WTC11 (cell line): ENCODE results near the gene TMEM59L. TPM values are rescaled to one million over a fixed set of nuclear protein-coding genes. Genes with fewer than 3 reads are reported as not detected.

Experiments used
- ATAC-seq: fragments of 200-7000 bp; cut with Tn5 transposase; 2 replicates; pipeline ENCODE4 v1.10.0; 2021; ENCODE audit warnings: mild to moderate bottlenecking, moderate library complexity
- CTCF ChIA-PET: fragments of 300-600 bp; sonication (Branson Sonifier 250); formaldehyde crosslinking; loops from one replicate; lab custom pipeline; 2021; ENCODE audit warnings: antibody characterized with exemption; lab: Charles Lee
- POLR2A ChIA-PET: fragments of 350-600 bp; sonication (Branson Sonifier 250); formaldehyde crosslinking; loops from one replicate; lab custom pipeline; 2021; ENCODE audit warnings: antibody characterized with exemption; lab: Charles Lee
- DNase-seq: peaks from one replicate; pipeline ENCODE4 v3.0.0; 2021; ENCODE audit warnings: low spot score
- H3K27ac Mint-ChIP-seq: 2 replicates; pipeline ENCODE4 v1.8.0; 2021; ENCODE audit warnings: mixed read lengths
- H3K27me3 Mint-ChIP-seq: 2 replicates; pipeline ENCODE4 v1.8.0; 2021; ENCODE audit warnings: low read depth, mild to moderate bottlenecking, moderate library complexity, mixed read lengths
- H3K36me3 Mint-ChIP-seq: 2 replicates; pipeline ENCODE4 v1.8.0; 2021; ENCODE audit warnings: mixed read lengths
- H3K4me1 Mint-ChIP-seq: 2 replicates; pipeline ENCODE4 v1.8.0; 2022; ENCODE audit warnings: mixed read lengths
- H3K4me3 Mint-ChIP-seq: 2 replicates; pipeline ENCODE4 v1.8.0; 2021; ENCODE audit warnings: mild to moderate bottlenecking, moderate library complexity, mixed read lengths
- H3K9me3 Mint-ChIP-seq: 2 replicates; pipeline ENCODE4 v1.8.0; 2021; ENCODE audit warnings: mixed read lengths
- CBFB ChIP-seq: sonication (generic); formaldehyde crosslinking; IDR thresholded peaks from 2 replicates; pipeline ENCODE4 v1.8.1; 2022; ENCODE audit warnings: mild to moderate bottlenecking, low read depth, missing genetic modification reagents
- CTCF ChIP-seq: fragments of 200-600 bp; IDR thresholded peaks from 2 replicates; pipeline ENCODE4 v1.8.0; 2022; ENCODE audit warnings: antibody characterized with exemption
- ELF4 ChIP-seq: sonication (generic); formaldehyde crosslinking; IDR thresholded peaks from 2 replicates; pipeline ENCODE4 v1.8.1; 2022; ENCODE audit warnings: low read depth, mild to moderate bottlenecking, moderate library complexity, missing genetic modification reagents
- ETV6 ChIP-seq: sonication (generic); formaldehyde crosslinking; IDR thresholded peaks from 2 replicates; pipeline ENCODE4 v1.8.1; 2022; ENCODE audit warnings: mild to moderate bottlenecking, missing genetic modification reagents
- IRF1 ChIP-seq: sonication (generic); formaldehyde crosslinking; IDR thresholded peaks from 2 replicates; pipeline ENCODE4 v1.8.0; 2023; ENCODE audit warnings: missing genetic modification reagents
- MAX ChIP-seq: sonication (generic); formaldehyde crosslinking; IDR thresholded peaks from 2 replicates; pipeline ENCODE4 v1.8.0; 2022; ENCODE audit warnings: mild to moderate bottlenecking, missing genetic modification reagents
- NFATC4 ChIP-seq: fragments of 250-450 bp; sonication (Bioruptor Pico); IDR thresholded peaks from 2 replicates; pipeline ENCODE4 v1.9.0; 2021; ENCODE audit warnings: mild to moderate bottlenecking
- NFE2L1 ChIP-seq: sonication (generic); formaldehyde crosslinking; IDR thresholded peaks from 2 replicates; pipeline ENCODE4 v1.8.1; 2023; ENCODE audit warnings: missing genetic modification reagents
- PRRX2 ChIP-seq: fragments of 250-450 bp; sonication (Bioruptor Pico); IDR thresholded peaks from 2 replicates; pipeline ENCODE4 v1.8.0; 2021; ENCODE audit warnings: mild to moderate bottlenecking
- RORB ChIP-seq: fragments of 250-450 bp; sonication (Bioruptor Pico); IDR thresholded peaks from 2 replicates; pipeline ENCODE4 v1.9.0; 2021; ENCODE audit warnings: mild to moderate bottlenecking
- SMAD4 ChIP-seq: sonication (generic); formaldehyde crosslinking; IDR thresholded peaks from 2 replicates; pipeline ENCODE4 v1.8.0; 2022; ENCODE audit warnings: mild to moderate bottlenecking, missing genetic modification reagents
- TP53 ChIP-seq: sonication (generic); formaldehyde crosslinking; IDR thresholded peaks from 2 replicates; pipeline ENCODE4 v1.8.1; 2023; ENCODE audit warnings: mild to moderate bottlenecking, missing genetic modification reagents
- ZNF219 ChIP-seq: sonication (generic); formaldehyde crosslinking; IDR thresholded peaks from 2 replicates; pipeline ENCODE4 v1.8.0; 2023; ENCODE audit warnings: missing genetic modification reagents, mild to moderate bottlenecking, borderline replicate concordance
- ZNF317 ChIP-seq: sonication (generic); formaldehyde crosslinking; IDR thresholded peaks from 2 replicates; pipeline ENCODE4 v1.8.1; 2023; ENCODE audit warnings: low read depth, mild to moderate bottlenecking, moderate library complexity, missing genetic modification reagents, borderline replicate concordance
- total RNA-seq: library from RNA; stranded (reverse); gene quantifications from 3 replicates; pipeline ENCODE4 v1.2.3, GENCODE V29; 2021
- TF ChIP-seq, protein P1 (sequence below): sonication (generic); formaldehyde crosslinking; conservative IDR thresholded peaks from 2 replicates; pipeline ENCODE4 v1.8.1; 2023; ENCODE audit warnings: mild to moderate bottlenecking, low read depth, missing genetic modification reagents, moderate library complexity
- TF ChIP-seq, protein P2 (sequence below): sonication (generic); formaldehyde crosslinking; IDR thresholded peaks from 2 replicates; pipeline ENCODE4 v1.8.1; 2023; ENCODE audit warnings: mild to moderate bottlenecking, missing genetic modification reagents
- TF ChIP-seq, protein P3 (sequence below): fragments of 250-450 bp; sonication (Bioruptor Pico); IDR thresholded peaks from 2 replicates; pipeline ENCODE4 v2.1.2; 2022; ENCODE audit warnings: mild to moderate bottlenecking, moderate library complexity
- TF ChIP-seq, protein P4 (sequence below): sonication (generic); formaldehyde crosslinking; IDR thresholded peaks from 2 replicates; pipeline ENCODE4 v1.8.1; 2022; ENCODE audit warnings: low read depth, missing genetic modification reagents, borderline replicate concordance
- TF ChIP-seq, protein P5 (sequence below): fragments of 250-450 bp; sonication (Bioruptor Pico); IDR thresholded peaks from 2 replicates; pipeline ENCODE4 v1.9.0; 2021; ENCODE audit warnings: mild to moderate bottlenecking

TMEM59L gene
- total RNA-seq, 1 experiment from 2014 or later, result 14.8 TPM

- TF ChIP-seq ZNF317 (CRISPR knock-in tag) (no peak), CTCF (peak; percentile 38; the same call in 1 of the 2 replicates), TP53 (CRISPR knock-in tag) (no peak), ELF4 (CRISPR knock-in tag) (peak; percentile 64; the same call in 1 of the 2 replicates), RORB (CRISPR knock-in tag) (no peak), PRRX2 (CRISPR knock-in tag) (no peak), IRF1 (CRISPR knock-in tag) (no peak), SMAD4 (CRISPR knock-in tag) (no peak), ETV6 (CRISPR knock-in tag) (no peak)
- TF ChIP-seq, protein P1, sequence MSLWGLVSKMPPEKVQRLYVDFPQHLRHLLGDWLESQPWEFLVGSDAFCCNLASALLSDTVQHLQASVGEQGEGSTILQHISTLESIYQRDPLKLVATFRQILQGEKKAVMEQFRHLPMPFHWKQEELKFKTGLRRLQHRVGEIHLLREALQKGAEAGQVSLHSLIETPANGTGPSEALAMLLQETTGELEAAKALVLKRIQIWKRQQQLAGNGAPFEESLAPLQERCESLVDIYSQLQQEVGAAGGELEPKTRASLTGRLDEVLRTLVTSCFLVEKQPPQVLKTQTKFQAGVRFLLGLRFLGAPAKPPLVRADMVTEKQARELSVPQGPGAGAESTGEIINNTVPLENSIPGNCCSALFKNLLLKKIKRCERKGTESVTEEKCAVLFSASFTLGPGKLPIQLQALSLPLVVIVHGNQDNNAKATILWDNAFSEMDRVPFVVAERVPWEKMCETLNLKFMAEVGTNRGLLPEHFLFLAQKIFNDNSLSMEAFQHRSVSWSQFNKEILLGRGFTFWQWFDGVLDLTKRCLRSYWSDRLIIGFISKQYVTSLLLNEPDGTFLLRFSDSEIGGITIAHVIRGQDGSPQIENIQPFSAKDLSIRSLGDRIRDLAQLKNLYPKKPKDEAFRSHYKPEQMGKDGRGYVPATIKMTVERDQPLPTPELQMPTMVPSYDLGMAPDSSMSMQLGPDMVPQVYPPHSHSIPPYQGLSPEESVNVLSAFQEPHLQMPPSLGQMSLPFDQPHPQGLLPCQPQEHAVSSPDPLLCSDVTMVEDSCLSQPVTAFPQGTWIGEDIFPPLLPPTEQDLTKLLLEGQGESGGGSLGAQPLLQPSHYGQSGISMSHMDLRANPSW (CRISPR knock-in tag), result no peak
- TF ChIP-seq, protein P2, sequence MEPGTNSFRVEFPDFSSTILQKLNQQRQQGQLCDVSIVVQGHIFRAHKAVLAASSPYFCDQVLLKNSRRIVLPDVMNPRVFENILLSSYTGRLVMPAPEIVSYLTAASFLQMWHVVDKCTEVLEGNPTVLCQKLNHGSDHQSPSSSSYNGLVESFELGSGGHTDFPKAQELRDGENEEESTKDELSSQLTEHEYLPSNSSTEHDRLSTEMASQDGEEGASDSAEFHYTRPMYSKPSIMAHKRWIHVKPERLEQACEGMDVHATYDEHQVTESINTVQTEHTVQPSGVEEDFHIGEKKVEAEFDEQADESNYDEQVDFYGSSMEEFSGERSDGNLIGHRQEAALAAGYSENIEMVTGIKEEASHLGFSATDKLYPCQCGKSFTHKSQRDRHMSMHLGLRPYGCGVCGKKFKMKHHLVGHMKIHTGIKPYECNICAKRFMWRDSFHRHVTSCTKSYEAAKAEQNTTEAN (CRISPR knock-in tag), result no peak
- TF ChIP-seq, protein P3, sequence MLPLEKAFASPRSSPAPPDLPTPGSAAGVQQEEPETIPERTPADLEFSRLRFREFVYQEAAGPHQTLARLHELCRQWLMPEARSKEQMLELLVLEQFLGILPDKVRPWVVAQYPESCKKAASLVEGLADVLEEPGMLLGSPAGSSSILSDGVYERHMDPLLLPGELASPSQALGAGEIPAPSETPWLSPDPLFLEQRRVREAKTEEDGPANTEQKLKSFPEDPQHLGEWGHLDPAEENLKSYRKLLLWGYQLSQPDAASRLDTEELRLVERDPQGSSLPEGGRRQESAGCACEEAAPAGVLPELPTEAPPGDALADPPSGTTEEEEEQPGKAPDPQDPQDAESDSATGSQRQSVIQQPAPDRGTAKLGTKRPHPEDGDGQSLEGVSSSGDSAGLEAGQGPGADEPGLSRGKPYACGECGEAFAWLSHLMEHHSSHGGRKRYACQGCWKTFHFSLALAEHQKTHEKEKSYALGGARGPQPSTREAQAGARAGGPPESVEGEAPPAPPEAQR, result no peak
Observed at GRCh38 chr19:18590273-18591272, 22.1 kb upstream of the TMEM59L start (continued).

DNA sequence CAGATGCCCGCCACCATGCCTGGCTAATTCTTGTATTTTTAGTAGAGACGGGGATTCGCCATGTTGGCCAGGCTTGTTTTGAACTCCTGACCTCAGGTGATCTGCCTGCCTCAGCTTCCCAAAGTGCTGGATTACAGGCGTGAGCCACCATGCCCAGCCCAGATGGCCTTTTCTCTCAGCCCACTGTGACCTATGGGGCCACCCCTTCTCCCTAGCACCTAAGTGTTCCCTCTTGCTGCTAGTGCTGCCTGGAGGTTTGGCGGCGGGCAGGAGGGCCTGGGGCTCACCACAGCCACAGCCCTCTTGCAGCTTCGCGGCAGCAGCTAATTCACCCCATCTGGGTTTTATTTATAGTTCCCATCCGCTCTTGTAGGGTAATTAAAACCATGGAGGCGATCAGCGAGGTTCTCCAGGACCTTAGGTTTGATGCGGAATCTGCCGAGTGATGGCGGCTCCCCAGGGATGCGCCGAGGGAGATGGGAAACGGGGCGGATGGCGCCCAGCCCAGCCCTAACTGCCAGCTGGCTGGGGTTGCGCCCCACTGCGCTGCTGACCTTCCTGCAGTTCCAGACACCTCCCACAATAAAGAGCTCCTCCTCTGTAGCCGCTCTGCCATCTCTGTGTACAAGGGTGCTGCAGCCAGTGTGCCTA is 20.8 kb upstream of the TMEM59L start:
- H3K27me3 Mint-ChIP-seq, result no peaks in the 10 kb centered on the region
- TF ChIP-seq, protein P4, sequence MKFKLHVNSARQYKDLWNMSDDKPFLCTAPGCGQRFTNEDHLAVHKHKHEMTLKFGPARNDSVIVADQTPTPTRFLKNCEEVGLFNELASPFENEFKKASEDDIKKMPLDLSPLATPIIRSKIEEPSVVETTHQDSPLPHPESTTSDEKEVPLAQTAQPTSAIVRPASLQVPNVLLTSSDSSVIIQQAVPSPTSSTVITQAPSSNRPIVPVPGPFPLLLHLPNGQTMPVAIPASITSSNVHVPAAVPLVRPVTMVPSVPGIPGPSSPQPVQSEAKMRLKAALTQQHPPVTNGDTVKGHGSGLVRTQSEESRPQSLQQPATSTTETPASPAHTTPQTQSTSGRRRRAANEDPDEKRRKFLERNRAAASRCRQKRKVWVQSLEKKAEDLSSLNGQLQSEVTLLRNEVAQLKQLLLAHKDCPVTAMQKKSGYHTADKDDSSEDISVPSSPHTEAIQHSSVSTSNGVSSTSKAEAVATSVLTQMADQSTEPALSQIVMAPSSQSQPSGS, result no peak
- TF ChIP-seq, protein P3, result no peak
- TF ChIP-seq MAX (CRISPR knock-in tag) (no peak), NFE2L1 (CRISPR knock-in tag) (no peak), CBFB (CRISPR knock-in tag) (no peak), ZNF219 (no peak), CTCF (no peak), NFATC4 (CRISPR knock-in tag) (no peak)
- TF ChIP-seq, protein P5, sequence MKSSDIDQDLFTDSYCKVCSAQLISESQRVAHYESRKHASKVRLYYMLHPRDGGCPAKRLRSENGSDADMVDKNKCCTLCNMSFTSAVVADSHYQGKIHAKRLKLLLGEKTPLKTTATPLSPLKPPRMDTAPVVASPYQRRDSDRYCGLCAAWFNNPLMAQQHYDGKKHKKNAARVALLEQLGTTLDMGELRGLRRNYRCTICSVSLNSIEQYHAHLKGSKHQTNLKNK (CRISPR knock-in tag), result no peak

More for the DNA sequence above, 20.8 kb upstream of the TMEM59L start:
- H3K36me3 Mint-ChIP-seq, result 0 out of 2 replicates have a peak, but pooled peaks cover 3% of the 10 kb centered on the region
- no peak for DNase-seq
- POLR2A ChIA-PET, result no interaction called here
- no peak for ATAC-seq
- no peaks in the 10 kb centered on the region for H3K9me3 Mint-ChIP-seq
- H3K27ac Mint-ChIP-seq, result no peak overlapping the region; the same call in 1 of the 2 replicates
- peaks cover 49% of the 10 kb centered on the region for H3K4me1 Mint-ChIP-seq
- peak overlapping the region; percentile 41 for H3K4me3 Mint-ChIP-seq
- CTCF ChIA-PET, result interaction anchor here (2.3 to 4.5 kb wide), 6 partner anchors 12 to 255 kb away, joined by 12 to 39 read pairs (median 17); partner anchors contain the start of genes ELL and UBA52
